ENCODE results near the gene BCR.

- no peak for TF ChIP-seq EZH2 (IDR thresholded peaks at IDR 0.05; ENCODE audit: borderline replicate concordance, insufficient read depth, low read depth, low read length, poor library complexity, severe bottlenecking)
- TF ChIP-seq CTCF (IDR thresholded peaks at IDR 0.05): no peak
Observed at GRCh38 chr22:23161029-23161428, 19.3 kb upstream of the BCR start.

All from B cell (primary cell).